Keratinocyte (primary cell): Measurements from ENCODE around the gene S100P. TPM values are rescaled to one million over a fixed set of nuclear protein-coding genes. Genes with fewer than 3 reads are reported as not detected.

Experiments used
- DNase-seq: peaks from one replicate; pipeline ENCODE4 v3.0.0-alpha.2; 2011; ENCODE audit warnings: low read depth, missing footprints, low spot score
- FAIRE-seq: peaks from 2 replicates; lab custom pipeline; 2011; peaks lifted over from hg19 to GRCh38; lab: Jason Lieb, UNC
- H2AFZ ChIP-seq: 2 replicates; pipeline ENCODE4 v1.6.0; 2012; ENCODE audit warnings: low read length, control low read depth, inconsistent platforms; ENCODE audit not compliant: control insufficient read depth
- H3K27ac ChIP-seq: 2 replicates; pipeline ENCODE4 v1.5.1; 2011; ENCODE audit warnings: low read length; ENCODE audit not compliant: control insufficient read depth, insufficient read depth
- H3K27me3 ChIP-seq: 3 replicates; pipeline ENCODE4 v1.6.0; 2011; ENCODE audit warnings: low read length; ENCODE audit not compliant: control insufficient read depth, insufficient read depth; ENCODE audit errors: extremely low read depth
- H3K36me3 ChIP-seq, 2 experiments: 2 replicates in 1 of 2; 3 replicates in 1 of 2; pipeline ENCODE4 v1.5.1; 2011; ENCODE audit warnings: low read length in 2 of 2, mild to moderate bottlenecking in 1 of 2; ENCODE audit not compliant: control insufficient read depth in 2 of 2, insufficient read depth in 2 of 2; ENCODE audit errors: extremely low read depth in 1 of 2
- H3K4me1 ChIP-seq: 3 replicates; pipeline ENCODE4 v1.5.1; 2011; ENCODE audit warnings: low read length; ENCODE audit not compliant: control insufficient read depth, insufficient read depth; ENCODE audit errors: extremely low read depth
- H3K4me2 ChIP-seq: 3 replicates; pipeline ENCODE4 v1.6.0; 2011; ENCODE audit warnings: low read depth, low read length; ENCODE audit not compliant: control insufficient read depth, insufficient read depth; ENCODE audit errors: extremely low read depth
- H3K4me3 ChIP-seq, 3 experiments: fragments of 200-600 bp in 1 of 3; sonication (generic) in 1 of 3; 2 replicates in 2 of 3; 3 replicates in 1 of 3; pipeline ENCODE4 v1.5.1; 2011 to 2016; ENCODE audit warnings: low read length in 3 of 3, mild to moderate bottlenecking in 3 of 3, control low read depth in 2 of 3, inconsistent platforms in 1 of 3, low read depth in 1 of 3, mixed read lengths in 1 of 3, mixed run types in 1 of 3, moderate library complexity in 1 of 3; ENCODE audit not compliant: control insufficient read depth in 2 of 3, insufficient read depth in 2 of 3; ENCODE audit errors: extremely low read depth in 1 of 3
- H3K79me2 ChIP-seq: 2 replicates; pipeline ENCODE4 v1.6.0; 2012; ENCODE audit warnings: low read length; ENCODE audit not compliant: control insufficient read depth, insufficient read depth
- H3K9ac ChIP-seq: 3 replicates; pipeline ENCODE4 v1.6.0; 2011; ENCODE audit warnings: low read length; ENCODE audit not compliant: control insufficient read depth, insufficient read depth; ENCODE audit errors: extremely low read depth
- H3K9me1 ChIP-seq: 3 replicates; pipeline ENCODE4 v1.6.0; 2011; ENCODE audit warnings: low read length; ENCODE audit not compliant: control insufficient read depth, insufficient read depth; ENCODE audit errors: extremely low read depth
- H3K9me3 ChIP-seq: 2 replicates; pipeline ENCODE4 v1.5.1; 2012; ENCODE audit warnings: low read depth, low read length; ENCODE audit not compliant: control insufficient read depth
- H4K20me1 ChIP-seq: 3 replicates; pipeline ENCODE4 v1.6.0; 2011; ENCODE audit warnings: low read length; ENCODE audit not compliant: control insufficient read depth, insufficient read depth; ENCODE audit errors: extremely low read depth
- CTCF ChIP-seq, 3 experiments: IDR thresholded peaks in 1 of 3; conservative IDR thresholded peaks in 1 of 3; optimal IDR thresholded peaks in 1 of 3; 2 replicates in 2 of 3; 3 replicates in 1 of 3; pipeline versions ENCODE3 to v1.5.1; 2011; ENCODE audit warnings: low read length in 3 of 3, mild to moderate bottlenecking in 3 of 3, moderate library complexity in 2 of 3, control low read depth in 1 of 3, inconsistent platforms in 1 of 3; ENCODE audit not compliant: insufficient read depth in 2 of 3; ENCODE audit errors: extremely low read depth in 1 of 3
- EZH2 ChIP-seq: IDR thresholded peaks from one replicate; pipeline ENCODE4 v1.6.1; 2012; ENCODE audit warnings: inconsistent platforms, mild to moderate bottlenecking, low read length, moderate library complexity
- dilution Hi-C: fragments of 300-500 bp; cut with MboI; formaldehyde crosslinking; loops from one replicate; pipeline ENCODE4 v1.7.0; 2020; ENCODE audit warnings: low sequenced_read_pairs; ENCODE audit not compliant: extremely low pct_ligation_motif_present
- polyA plus RNA-seq, 5 experiments: library from polyadenylated mRNA; depleted of rRNA in 3 of 5; stranded (reverse) in 3 of 5; stranded (forward) in 1 of 5; unstranded in 1 of 5; fragments of >200 nt; gene quantifications; 1 replicate in 1 of 5; 2 replicates in 3 of 5; 3 replicates in 1 of 5; pipeline versions ENCODE4 v1.2.1 to v1.2.3, GENCODE V29; 2011 to 2012; ENCODE audit warnings: missing spikeins in 2 of 5, low read depth in 1 of 5, low replicate concordance in 1 of 5

The S100P gene
- polyA plus RNA-seq, 1 donor (not counting 4 experiments of a cell fraction or from before 2014, with no cell fraction given), result 1.7 TPM

- dilution Hi-C loops, result no loop called here
- TF ChIP-seq EZH2 (no peak), CTCF (optimal IDR thresholded peaks at IDR 0.05 in 1 of 3, IDR thresholded peaks at IDR 0.05 in 1 of 3, conservative IDR thresholded peaks at IDR 0.05 in 1 of 3; ENCODE audit: extremely low read depth in 1 of 3, insufficient read depth in 2 of 3, low read length in 3 of 3) (no peak)
- no peak overlapping the region for H3K27ac ChIP-seq
- no peaks in the 10 kb centered on the region for H3K9me3 ChIP-seq
- no peaks in the 10 kb centered on the region for H3K27me3 ChIP-seq
- peaks cover 22% of the 10 kb centered on the region for H3K4me1 ChIP-seq
- H2AFZ ChIP-seq, result no peak overlapping the region
- DNase-seq (no peak), FAIRE-seq (no peak)
- H4K20me1 ChIP-seq, result no peaks in the 10 kb centered on the region
- no peaks in the 10 kb centered on the region for H3K9me1 ChIP-seq
- no peaks in the 10 kb centered on the region for H3K36me3 ChIP-seq
- peaks cover 5% of the 10 kb centered on the region for H3K79me2 ChIP-seq
- H3K4me3 ChIP-seq, result no peak overlapping the region
- no peak overlapping the region for H3K9ac ChIP-seq
- no peak overlapping the region for H3K4me2 ChIP-seq
Observed at GRCh38 chr4:6699903-6700302, 6.2 kb downstream of the S100P start.

- no peak for FAIRE-seq
- H3K9me3 ChIP-seq, result no peaks in the 10 kb centered on the region
- H3K79me2 ChIP-seq, result peaks cover 18% of the 10 kb centered on the region
- H2AFZ ChIP-seq, result no peak overlapping the region
- DNase-seq, result no peak
- no peak overlapping the region for H3K4me3 ChIP-seq
- H3K9me1 ChIP-seq, result no peaks in the 10 kb centered on the region
- peaks cover 10% of the 10 kb centered on the region for H3K4me1 ChIP-seq
- H4K20me1 ChIP-seq, result no peaks in the 10 kb centered on the region
- H3K27ac ChIP-seq, result no peak overlapping the region
- no peak overlapping the region for H3K9ac ChIP-seq
- dilution Hi-C loops, result no loop called here
- no peak overlapping the region for H3K4me2 ChIP-seq
- H3K27me3 ChIP-seq, result no peaks in the 10 kb centered on the region
- H3K36me3 ChIP-seq, result no peaks in the 10 kb centered on the region
- TF ChIP-seq CTCF (optimal IDR thresholded peaks at IDR 0.05 in 1 of 3, IDR thresholded peaks at IDR 0.05 in 1 of 3, conservative IDR thresholded peaks at IDR 0.05 in 1 of 3; ENCODE audit: extremely low read depth in 1 of 3, insufficient read depth in 2 of 3, low read length in 3 of 3), result peak; percentile 42 to 52 (median 49)
- no peak for TF ChIP-seq EZH2
Observed at GRCh38 chr4:6701371-6701770, 7.7 kb downstream of the S100P start.
